NCI-H460 (cell line): ENCODE results near the gene MEP1A. TPM values are rescaled to one million over a fixed set of nuclear protein-coding genes. Genes with fewer than 3 reads are reported as not detected.

Source experiments
- total RNA-seq: library from RNA; depleted of rRNA; stranded (reverse); fragments of >200 nt; shearing (Covaris generic); gene quantifications from 2 replicates; pipeline ENCODE4 v1.2.3, GENCODE V29; 2014; rRNA removed

The MEP1A gene
- total RNA-seq, 1 experiment from 2014 or later = not detected

Other genes with a start within 250 kb of the MEP1A start
- gene CYP39A1, start 140.6 kb upstream of the MEP1A start, total RNA-seq = 9.1 and 10.6 TPM in 2 replicates
- 8.8 and 22.6 TPM in 2 replicates for gene SLC25A27, start 140.4 kb upstream of the MEP1A start, total RNA-seq
- gene TDRD6, start 105.5 kb upstream of the MEP1A start, total RNA-seq = 0.25 and 0.35 TPM in 2 replicates
- gene PLA2G7, start 58.0 kb upstream of the MEP1A start, total RNA-seq = 7.9 and 10.6 TPM in 2 replicates
- not detected in 2 replicates for gene ANKRD66, start 46.5 kb upstream of the MEP1A start, total RNA-seq
- gene ADGRF5, start 128.5 kb downstream of the MEP1A start, total RNA-seq = 0.05 TPM in 1 of 2 replicates, not detected in the other
- not detected in 2 replicates for gene ADGRF1, start 248.9 kb downstream of the MEP1A start, total RNA-seq